HT-29 (cell line): ENCODE data around the gene TJP1. TPM values are rescaled to one million over a fixed set of nuclear protein-coding genes. Genes with fewer than 3 reads are reported as not detected.
"Not testable (repeated sequence)": the region's sequence is repeated elsewhere in the genome, so short reads cannot be mapped to it uniquely, and the experiment has no call there.

ENCODE experiments used
- DNase-seq: peaks from one replicate; pipeline ENCODE4 v3.0.0-alpha.2; 2015; ENCODE audit warnings: low spot score
- total RNA-seq: library from RNA; depleted of rRNA; stranded (reverse); fragments of >200 nt; shearing (Covaris generic); gene quantifications from 2 replicates; pipeline ENCODE4 v1.2.3, GENCODE V29; 2014

The TJP1 gene
- total RNA-seq, 1 experiment from 2014 or later: 61.6 TPM

- no peak for DNase-seq
These were observed 136.9 kb downstream of the TJP1 start for GRCh38 chr15:29685156-29686078.

- DNase-seq: no peak
These were observed 139.5 kb downstream of the TJP1 start for GRCh38 chr15:29682781-29683180.

- DNase-seq: no peak
These were observed 139.9 kb downstream of the TJP1 start for GRCh38 chr15:29682361-29682760.

- DNase-seq: no peak
These were observed 140.3 kb downstream of the TJP1 start for GRCh38 chr15:29681946-29682345.

GRCh38 chr15:29681166-29681845 lies 141.0 kb downstream of the TJP1 start:
- no peak for DNase-seq

- peak; percentile 28 for DNase-seq
These were observed 141.7 kb downstream of the TJP1 start for GRCh38 chr15:29680465-29681165.

- no peak for DNase-seq
These were observed 143.7 kb downstream of the TJP1 start for GRCh38 chr15:29678504-29679034.

GRCh38 chr15:29677871-29678461 lies 144.3 kb downstream of the TJP1 start:
- DNase-seq: peak; percentile 90

- DNase-seq: no peak
These were observed 144.8 kb downstream of the TJP1 start for GRCh38 chr15:29677455-29677854.

- peak; percentile 57 for DNase-seq
These were observed 145.3 kb downstream of the TJP1 start for GRCh38 chr15:29676961-29677402.

- not testable (repeated sequence) for DNase-seq
These were observed 145.8 kb downstream of the TJP1 start for GRCh38 chr15:29676374-29676960.

GRCh38 chr15:29675791-29676301 lies 146.4 kb downstream of the TJP1 start:
- DNase-seq: no peak

- peak; percentile 78 for DNase-seq
These were observed 147.4 kb downstream of the TJP1 start for GRCh38 chr15:29674661-29675533.

- DNase-seq: no peak
These were observed 149.1 kb downstream of the TJP1 start for GRCh38 chr15:29672923-29673809.

GRCh38 chr15:29672446-29672845 lies 149.8 kb downstream of the TJP1 start:
- no peak for DNase-seq

GRCh38 chr15:29672046-29672445 lies 150.2 kb downstream of the TJP1 start:
- not testable (repeated sequence) for DNase-seq

GRCh38 chr15:29670998-29671981 lies 151.0 kb downstream of the TJP1 start:
- peak; percentile 99 for DNase-seq
